Osteoblast (primary cell): Measurements from ENCODE around the gene RSRC1. TPM values are rescaled to one million over a fixed set of nuclear protein-coding genes. Genes with fewer than 3 reads are reported as not detected.

Source experiments
- DNase-seq: peaks from one replicate; pipeline ENCODE4 v3.0.0; 2011; ENCODE audit warnings: low spot score, mixed read lengths; ENCODE audit not compliant: insufficient read length; ENCODE audit errors: missing footprints
- H2AFZ ChIP-seq: 2 replicates; pipeline ENCODE4 v1.6.0; 2011; ENCODE audit warnings: mild to moderate bottlenecking, low read length
- H3K27ac ChIP-seq: 2 replicates; pipeline ENCODE4 v1.5.1; 2011; ENCODE audit warnings: mild to moderate bottlenecking, low read depth, low read length, moderate library complexity
- H3K27me3 ChIP-seq: 2 replicates; pipeline ENCODE4 v1.6.0; 2012; ENCODE audit warnings: mild to moderate bottlenecking, control low read depth, inconsistent platforms, low read length, moderate library complexity; ENCODE audit not compliant: insufficient read depth
- H3K36me3 ChIP-seq: 2 replicates; pipeline ENCODE4 v1.5.1; 2011; ENCODE audit warnings: mild to moderate bottlenecking, low read length, control low read depth, moderate library complexity; ENCODE audit not compliant: insufficient read depth
- H3K4me1 ChIP-seq: 2 replicates; pipeline ENCODE4 v1.5.1; 2011; ENCODE audit warnings: mild to moderate bottlenecking, low read length, control low read depth, moderate library complexity; ENCODE audit not compliant: insufficient read depth
- H3K4me2 ChIP-seq: 2 replicates; pipeline ENCODE4 v1.6.0; 2011; ENCODE audit warnings: mild to moderate bottlenecking, low read length; ENCODE audit not compliant: insufficient read depth
- H3K4me3 ChIP-seq: fragments of 200-600 bp; sonication (generic); 3 replicates; pipeline ENCODE4 v1.5.1; 2012; ENCODE audit warnings: mild to moderate bottlenecking, low read length, inconsistent platforms; ENCODE audit not compliant: insufficient read depth
- H3K79me2 ChIP-seq: 2 replicates; pipeline ENCODE4 v1.6.0; 2012; ENCODE audit warnings: mild to moderate bottlenecking, low read length, control low read depth, inconsistent platforms; ENCODE audit not compliant: insufficient read depth
- H3K9me3 ChIP-seq: 2 replicates; pipeline ENCODE4 v1.5.1; 2011; ENCODE audit warnings: low read depth, low read length, control low read depth
- H4K20me1 ChIP-seq: 2 replicates; pipeline ENCODE4 v1.6.0; 2012; ENCODE audit warnings: mild to moderate bottlenecking, low read length, control low read depth; ENCODE audit not compliant: insufficient read depth
- CTCF ChIP-seq: IDR thresholded peaks from 2 replicates; pipeline ENCODE4 v1.5.1; 2011; ENCODE audit warnings: mild to moderate bottlenecking, low read depth, low read length, moderate library complexity; ENCODE audit errors: extremely low read depth
- total RNA-seq: library from RNA; depleted of rRNA; stranded (reverse); fragments of >200 nt; gene quantifications from 2 replicates; pipeline ENCODE4 v1.2.3, GENCODE V29; 2012

RSRC1 gene
- total RNA-seq, 1 donor = 69.8 TPM

GRCh38 chr3:158103081-158103886 is 6.6 kb upstream of the RSRC1 start:
- Histone ChIP-seq H3K4me3 (peak overlapping the region; percentile 84), H3K79me2 (peaks cover 26% of the 10 kb centered on the region), H3K4me1 (peaks cover 14% of the 10 kb centered on the region), H3K4me2 (peak overlapping the region; percentile 83), H2AFZ (peak overlapping the region; percentile 42), H3K27me3 (peaks cover 38% of the 10 kb centered on the region), H3K27ac (no peak overlapping the region), H4K20me1 (peaks cover 5% of the 10 kb centered on the region), H3K9me3 (no peaks in the 10 kb centered on the region), H3K36me3 (peaks cover 13% of the 10 kb centered on the region)
- DNase-seq = peak; percentile 79
- no peak for TF ChIP-seq CTCF

GRCh38 chr3:158103887-158104327 is 6.0 kb upstream of the RSRC1 start:
- peak overlapping the region; percentile 84 for H3K4me3 ChIP-seq
- H3K79me2 ChIP-seq = peaks cover 26% of the 10 kb centered on the region
- peak overlapping the region; percentile 42 for H2AFZ ChIP-seq
- DNase-seq = no peak
- no peak overlapping the region for H3K27ac ChIP-seq
- H3K4me2 ChIP-seq = peak overlapping the region; percentile 83
- peaks cover 35% of the 10 kb centered on the region for H3K27me3 ChIP-seq
- H3K4me1 ChIP-seq = peaks cover 14% of the 10 kb centered on the region
- TF ChIP-seq CTCF = no peak
- H3K36me3 ChIP-seq = peaks cover 6% of the 10 kb centered on the region
- no peaks in the 10 kb centered on the region for H3K9me3 ChIP-seq
- peaks cover 5% of the 10 kb centered on the region for H4K20me1 ChIP-seq

GRCh38 chr3:158104431-158104921 is 5.4 kb upstream of the RSRC1 start:
- peak overlapping the region; percentile 84 for H3K4me3 ChIP-seq
- peaks cover 3% of the 10 kb centered on the region for H3K36me3 ChIP-seq
- H4K20me1 ChIP-seq = peaks cover 5% of the 10 kb centered on the region
- no peaks in the 10 kb centered on the region for H3K9me3 ChIP-seq
- DNase-seq = no peak
- H3K79me2 ChIP-seq = peaks cover 26% of the 10 kb centered on the region
- peak overlapping the region; percentile 83 for H3K4me2 ChIP-seq
- no peak overlapping the region for H3K27ac ChIP-seq
- peaks cover 19% of the 10 kb centered on the region for H3K4me1 ChIP-seq
- TF ChIP-seq CTCF = no peak
- peaks cover 35% of the 10 kb centered on the region for H3K27me3 ChIP-seq
- no peak overlapping the region for H2AFZ ChIP-seq

GRCh38 chr3:158105119-158105709 is 4.7 kb upstream of the RSRC1 start:
- peaks cover 26% of the 10 kb centered on the region for H3K79me2 ChIP-seq
- H2AFZ ChIP-seq = peak overlapping the region; percentile 83
- H3K4me2 ChIP-seq = peak overlapping the region; percentile 83
- H3K9me3 ChIP-seq = no peaks in the 10 kb centered on the region
- peaks cover 3% of the 10 kb centered on the region for H3K36me3 ChIP-seq
- no peak for TF ChIP-seq CTCF
- peaks cover 5% of the 10 kb centered on the region for H4K20me1 ChIP-seq
- DNase-seq = peak; percentile 94
- H3K4me1 ChIP-seq = peaks cover 20% of the 10 kb centered on the region
- no peak overlapping the region for H3K27ac ChIP-seq
- peaks cover 35% of the 10 kb centered on the region for H3K27me3 ChIP-seq
- peak overlapping the region; percentile 84 for H3K4me3 ChIP-seq
